ENCODE data around the gene TOMM5. TPM values are rescaled to one million over a fixed set of nuclear protein-coding genes. Genes with fewer than 3 reads are reported as not detected.

The TOMM5 gene
- total RNA-seq, 1 experiment from 2014 or later: 161 TPM

- no peaks in the 10 kb centered on the region for H3K4me1 ChIP-seq (ENCODE audit: control insufficient read depth in 1 of 2, insufficient read depth in 2 of 2, low read length in 2 of 2)
- H3K9ac ChIP-seq (ENCODE audit: low read length): no peak overlapping the region
- ATAC-seq: no peak
- BruUV-seq (replicated peaks): no TSS peak
- H4K20me1 ChIP-seq (ENCODE audit: insufficient read depth): no peaks in the 10 kb centered on the region
- TF ChIP-seq CTCF (IDR thresholded peaks at IDR 0.05 in 2 of 3, conservative IDR thresholded peaks at IDR 0.05 in 1 of 3; ENCODE audit: borderline replicate concordance in 1 of 3, insufficient read depth in 1 of 3, low read depth in 2 of 3, low read length in 2 of 3) (no peak), EZH2phosphoT487 (IDR thresholded peaks at IDR 0.05; ENCODE audit: borderline replicate concordance) (no peak), EZH2 (IDR thresholded peaks at IDR 0.05) (no peak), ZFX (IDR thresholded peaks at IDR 0.05) (no peak), REST (IDR thresholded peaks at IDR 0.05; ENCODE audit: low read depth) (no peak), FOSL1 (IDR thresholded peaks at IDR 0.05; ENCODE audit: low read depth) (no peak), TCF7L2 (IDR thresholded peaks at IDR 0.05; ENCODE audit: borderline replicate concordance, extremely low read depth, insufficient read depth, insufficient read length) (no peak), CBX3 (IDR thresholded peaks at IDR 0.05; ENCODE audit: low read depth) (no peak), SRF (IDR thresholded peaks at IDR 0.05; ENCODE audit: low read depth) (no peak), POLR2AphosphoS5 (IDR thresholded peaks at IDR 0.05; ENCODE audit: low read depth, low read length) (no peak), MAX (IDR thresholded peaks at IDR 0.05) (no peak), RAD21 (IDR thresholded peaks at IDR 0.05; ENCODE audit: low read depth) (no peak), YY1 (IDR thresholded peaks at IDR 0.05; ENCODE audit: extremely low read depth, insufficient replicate concordance, low read depth, low read length) (no peak), SP1 (IDR thresholded peaks at IDR 0.05; ENCODE audit: low read depth) (no peak), SIN3A (IDR thresholded peaks at IDR 0.05; ENCODE audit: low read depth) (no peak), EGR1 (IDR thresholded peaks at IDR 0.05; ENCODE audit: low read depth) (no peak), ZNF274 (IDR thresholded peaks at IDR 0.05; ENCODE audit: low read depth, low read length) (no peak)
- RAD21 ChIA-PET (ENCODE audit: low non-redundant PET in 1 of 2, low total read pairs in 2 of 2, uncharacterized antibody in 2 of 2, unreplicated experiment in 2 of 2): no interaction called here
- H3K9me2 ChIP-seq (ENCODE audit: insufficient read depth): no peaks in the 10 kb centered on the region
- no peaks in the 10 kb centered on the region for H3K27me3 ChIP-seq (ENCODE audit: insufficient read depth, low read length)
- CTCF ChIA-PET: no interaction called here
- no peaks in the 10 kb centered on the region for H3K9me3 ChIP-seq (ENCODE audit: control insufficient read depth in 1 of 2, insufficient read depth in 1 of 2, low read depth in 1 of 2, low read length in 2 of 2)
- intact Hi-C loops (cut with micrococcal nuclease): no loop called here
- no peak overlapping the region for H2AFZ ChIP-seq (ENCODE audit: low read depth, low read length, poor library complexity, severe bottlenecking)
- H3K79me2 ChIP-seq (ENCODE audit: insufficient read depth, low read length): no peaks in the 10 kb centered on the region
- POLR2A ChIA-PET: no interaction called here
- no peaks in the 10 kb centered on the region for H3K36me3 ChIP-seq (ENCODE audit: control insufficient read depth in 1 of 2, insufficient read depth in 2 of 2, low read length in 2 of 2)
- no peak for DNase-seq (ENCODE audit: low read depth, low spot score)
- H3K4me2 ChIP-seq (ENCODE audit: low read length): no peak overlapping the region
- no peak overlapping the region for H3K4me3 ChIP-seq (replicated peaks in 1 of 2; ENCODE audit: low read depth in 1 of 2, low read length in 2 of 2)
- no peak overlapping the region for H3K27ac ChIP-seq (ENCODE audit: low read depth, low read length)
These were observed 51.8 kb downstream of the TOMM5 start for GRCh38 chr9:37540634-37541033.
